ENCODE results near the gene PSMG3.

Gene PSMG3

DNA sequence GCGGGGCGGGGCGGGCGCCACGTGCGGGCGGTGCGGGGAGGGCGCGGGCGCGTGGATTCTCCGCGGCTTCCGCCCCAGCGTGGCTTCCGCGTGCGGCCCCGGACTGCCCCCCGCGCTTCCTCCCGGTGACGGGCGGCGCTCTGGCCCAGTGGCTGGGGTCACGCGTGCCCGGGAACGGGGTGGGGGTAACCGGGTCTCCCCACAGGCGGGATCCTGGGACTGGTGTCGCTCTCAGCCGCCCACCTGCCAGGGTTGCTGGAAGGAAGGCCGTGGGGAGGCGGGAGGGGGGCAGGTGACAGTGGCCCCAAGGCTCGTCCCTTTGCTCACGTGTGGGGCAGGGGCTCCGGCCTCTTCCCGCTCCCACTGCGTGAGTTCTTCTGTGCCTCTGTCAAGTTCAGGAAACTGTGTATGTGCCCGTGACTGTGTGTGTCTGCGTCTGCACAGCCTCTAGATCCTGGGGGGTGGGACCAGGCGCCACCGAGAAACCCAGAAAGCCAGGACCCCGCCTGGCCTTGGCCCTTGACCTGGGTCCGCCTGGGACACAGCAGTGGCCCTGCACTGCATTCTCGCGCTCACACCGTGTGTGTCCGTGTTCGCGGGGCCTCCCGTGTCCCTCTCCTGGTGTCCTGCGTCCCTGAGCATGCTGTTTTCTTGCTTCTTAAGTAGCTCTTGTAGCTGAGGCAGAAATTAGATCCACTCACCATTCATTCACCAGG, 38.4 kb downstream of the PSMG3 start:
- TF ChIP-seq FOXP2 (optimal IDR thresholded peaks at IDR 0.05; ENCODE audit: borderline replicate concordance, extremely low read depth, extremely low read length, insufficient read depth) (no peak), POLR2AphosphoS5 (IDR thresholded peaks at IDR 0.05; ENCODE audit: low read depth, low read length) (no peak), SIN3A (IDR thresholded peaks at IDR 0.05; ENCODE audit: borderline replicate concordance, insufficient read depth, low read length) (no peak), TAF1 (IDR thresholded peaks at IDR 0.05; ENCODE audit: borderline replicate concordance, insufficient read depth, low read length) (no peak)
- TF ChIP-seq, protein P1, sequence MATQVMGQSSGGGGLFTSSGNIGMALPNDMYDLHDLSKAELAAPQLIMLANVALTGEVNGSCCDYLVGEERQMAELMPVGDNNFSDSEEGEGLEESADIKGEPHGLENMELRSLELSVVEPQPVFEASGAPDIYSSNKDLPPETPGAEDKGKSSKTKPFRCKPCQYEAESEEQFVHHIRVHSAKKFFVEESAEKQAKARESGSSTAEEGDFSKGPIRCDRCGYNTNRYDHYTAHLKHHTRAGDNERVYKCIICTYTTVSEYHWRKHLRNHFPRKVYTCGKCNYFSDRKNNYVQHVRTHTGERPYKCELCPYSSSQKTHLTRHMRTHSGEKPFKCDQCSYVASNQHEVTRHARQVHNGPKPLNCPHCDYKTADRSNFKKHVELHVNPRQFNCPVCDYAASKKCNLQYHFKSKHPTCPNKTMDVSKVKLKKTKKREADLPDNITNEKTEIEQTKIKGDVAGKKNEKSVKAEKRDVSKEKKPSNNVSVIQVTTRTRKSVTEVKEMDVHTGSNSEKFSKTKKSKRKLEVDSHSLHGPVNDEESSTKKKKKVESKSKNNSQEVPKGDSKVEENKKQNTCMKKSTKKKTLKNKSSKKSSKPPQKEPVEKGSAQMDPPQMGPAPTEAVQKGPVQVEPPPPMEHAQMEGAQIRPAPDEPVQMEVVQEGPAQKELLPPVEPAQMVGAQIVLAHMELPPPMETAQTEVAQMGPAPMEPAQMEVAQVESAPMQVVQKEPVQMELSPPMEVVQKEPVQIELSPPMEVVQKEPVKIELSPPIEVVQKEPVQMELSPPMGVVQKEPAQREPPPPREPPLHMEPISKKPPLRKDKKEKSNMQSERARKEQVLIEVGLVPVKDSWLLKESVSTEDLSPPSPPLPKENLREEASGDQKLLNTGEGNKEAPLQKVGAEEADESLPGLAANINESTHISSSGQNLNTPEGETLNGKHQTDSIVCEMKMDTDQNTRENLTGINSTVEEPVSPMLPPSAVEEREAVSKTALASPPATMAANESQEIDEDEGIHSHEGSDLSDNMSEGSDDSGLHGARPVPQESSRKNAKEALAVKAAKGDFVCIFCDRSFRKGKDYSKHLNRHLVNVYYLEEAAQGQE (IDR thresholded peaks at IDR 0.05; ENCODE audit: insufficient read depth in 1 of 2, low read depth in 2 of 2, low read length in 2 of 2), result no peak

DNA sequence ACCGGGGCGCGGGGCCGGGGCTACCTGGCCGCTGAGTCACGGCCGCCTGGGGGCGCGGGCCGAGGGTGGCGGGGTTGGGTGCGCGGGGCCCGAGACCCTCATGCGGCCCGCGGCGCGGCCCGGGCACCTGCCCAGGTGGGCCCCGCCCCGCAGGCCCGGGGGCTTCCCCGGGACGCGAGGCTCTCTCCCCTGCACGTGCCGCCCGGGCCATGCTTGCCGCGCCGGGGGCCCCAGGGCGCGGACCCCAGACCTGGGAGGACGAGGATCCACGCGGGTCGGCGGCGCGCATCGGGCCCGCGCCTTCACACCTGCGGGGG, 38.9 kb downstream of the PSMG3 start:
- TF ChIP-seq FOXP2 (optimal IDR thresholded peaks at IDR 0.05; ENCODE audit: borderline replicate concordance, extremely low read depth, extremely low read length, insufficient read depth) (no peak), SIN3A (IDR thresholded peaks at IDR 0.05; ENCODE audit: borderline replicate concordance, insufficient read depth, low read length) (no peak), POLR2AphosphoS5 (IDR thresholded peaks at IDR 0.05; ENCODE audit: low read depth, low read length) (no peak), TAF1 (IDR thresholded peaks at IDR 0.05; ENCODE audit: borderline replicate concordance, insufficient read depth, low read length) (no peak)
- TF ChIP-seq, protein P1 (IDR thresholded peaks at IDR 0.05; ENCODE audit: insufficient read depth in 1 of 2, low read depth in 2 of 2, low read length in 2 of 2), result no peak

DNA sequence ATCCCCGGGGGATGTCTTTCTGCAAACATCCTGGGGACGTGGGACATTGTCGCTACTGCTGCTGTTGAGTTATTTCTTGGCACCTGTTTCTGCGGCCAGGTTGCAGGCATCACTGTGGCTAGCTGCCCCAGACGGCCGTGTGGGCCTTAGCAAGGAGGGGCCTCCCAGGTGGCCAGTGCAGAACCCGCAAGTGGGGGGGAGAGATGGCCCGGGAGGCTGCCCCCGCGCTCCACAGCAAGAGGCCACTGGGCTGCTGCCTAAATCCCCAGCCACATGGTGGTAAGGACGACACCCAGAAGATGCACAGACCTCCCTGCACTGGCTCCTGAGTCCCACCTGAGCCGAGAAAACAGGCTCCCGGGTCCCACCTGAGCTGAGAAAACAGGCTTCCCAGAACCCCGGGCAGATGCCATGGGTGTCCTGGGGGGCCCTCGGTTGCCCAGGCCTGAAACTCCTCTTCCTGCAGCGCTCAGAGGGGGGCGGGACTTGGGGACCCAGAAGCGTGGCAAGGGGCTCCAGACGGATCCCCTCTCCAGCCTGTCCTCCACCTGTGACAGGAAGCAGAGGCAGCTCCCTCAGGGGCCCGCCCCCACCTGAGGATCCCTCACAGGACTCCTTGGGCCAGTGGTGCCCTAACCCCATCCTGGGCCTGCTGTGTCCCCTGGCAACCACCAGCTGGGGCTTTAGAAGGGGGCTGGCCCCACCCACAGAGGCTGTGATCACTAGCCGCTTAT, 40.3 kb downstream of the PSMG3 start:
- TF ChIP-seq FOXP2 (optimal IDR thresholded peaks at IDR 0.05; ENCODE audit: borderline replicate concordance, extremely low read depth, extremely low read length, insufficient read depth) (no peak), POLR2AphosphoS5 (IDR thresholded peaks at IDR 0.05; ENCODE audit: low read depth, low read length) (no peak), TAF1 (IDR thresholded peaks at IDR 0.05; ENCODE audit: borderline replicate concordance, insufficient read depth, low read length) (no peak), SIN3A (IDR thresholded peaks at IDR 0.05; ENCODE audit: borderline replicate concordance, insufficient read depth, low read length) (no peak)
- TF ChIP-seq, protein P1 (IDR thresholded peaks at IDR 0.05; ENCODE audit: insufficient read depth in 1 of 2, low read depth in 2 of 2, low read length in 2 of 2), result no peak

DNA sequence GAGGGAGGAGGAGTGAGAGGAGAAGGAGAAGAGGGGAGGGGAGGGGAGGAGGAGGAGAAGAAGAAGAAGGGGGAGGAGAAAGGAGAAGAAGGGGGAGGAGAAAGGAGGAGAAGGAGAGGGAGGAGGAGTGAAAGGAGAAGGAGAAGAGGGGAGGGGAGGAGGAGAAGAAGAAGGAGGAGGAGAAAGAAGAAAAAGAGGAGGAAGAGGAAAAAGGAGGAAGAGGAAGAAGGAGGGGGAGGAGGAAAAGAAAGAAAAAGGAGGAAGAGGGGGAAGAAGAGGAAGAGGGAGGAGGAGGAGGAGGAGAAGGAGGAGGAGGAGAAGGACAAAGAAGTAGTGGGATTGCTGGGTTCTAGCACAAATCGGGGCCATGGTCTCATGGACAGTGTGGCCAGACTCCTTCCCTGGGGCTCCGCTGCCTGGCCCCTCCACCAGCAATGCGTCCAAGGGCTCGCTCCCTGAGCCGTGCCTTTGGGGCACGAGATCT, 43.5 kb downstream of the PSMG3 start:
- no peak for TF ChIP-seq SIN3A (IDR thresholded peaks at IDR 0.05; ENCODE audit: borderline replicate concordance, insufficient read depth, low read length)
- no peak for TF ChIP-seq FOXP2 (optimal IDR thresholded peaks at IDR 0.05; ENCODE audit: borderline replicate concordance, extremely low read depth, extremely low read length, insufficient read depth)
- TF ChIP-seq TAF1 (IDR thresholded peaks at IDR 0.05; ENCODE audit: borderline replicate concordance, insufficient read depth, low read length), result no peak
- no peak for TF ChIP-seq POLR2AphosphoS5 (IDR thresholded peaks at IDR 0.05; ENCODE audit: low read depth, low read length)
- TF ChIP-seq, protein P1 (IDR thresholded peaks at IDR 0.05; ENCODE audit: insufficient read depth in 1 of 2, low read depth in 2 of 2, low read length in 2 of 2), result no peak
